Fibroblast of lung (primary cell): Measurements from ENCODE around the gene SRPK2. TPM values are rescaled to one million over a fixed set of nuclear protein-coding genes. Genes with fewer than 3 reads are reported as not detected.

ENCODE experiments used
- DNase-seq, 2 donors: peaks; one replicate each; pipeline versions ENCODE4 v3.0.0 to v3.0.0-alpha.2; 2010; ENCODE audit warnings: low read depth in 2 of 2
- H2AFZ ChIP-seq: 2 replicates; pipeline ENCODE4 v1.5.1; 2012; ENCODE audit warnings: low read length, control low read depth, inconsistent platforms
- H3K27ac ChIP-seq: 2 replicates; pipeline ENCODE4 v1.5.1; 2011; ENCODE audit warnings: low read length, control low read depth; ENCODE audit not compliant: insufficient read depth
- H3K27me3 ChIP-seq: 2 replicates; pipeline ENCODE4 v1.5.1; 2011; ENCODE audit warnings: mild to moderate bottlenecking, low read length; ENCODE audit not compliant: control insufficient read depth, insufficient read depth
- H3K36me3 ChIP-seq: 2 replicates; pipeline ENCODE4 v1.5.1; 2011; ENCODE audit warnings: low read length; ENCODE audit not compliant: control insufficient read depth, insufficient read depth
- H3K4me1 ChIP-seq: 2 replicates; pipeline ENCODE4 v1.5.1; 2011; ENCODE audit warnings: low read length; ENCODE audit not compliant: control insufficient read depth, insufficient read depth; ENCODE audit errors: extremely low read depth
- H3K4me2 ChIP-seq: 2 replicates; pipeline ENCODE4 v1.5.1; 2011; ENCODE audit warnings: low read length, control low read depth; ENCODE audit not compliant: insufficient read depth; ENCODE audit errors: extremely low read depth
- H3K4me3 ChIP-seq, 4 experiments: fragments of 200-600 bp in 1 of 4; sonication (generic) in 1 of 4; replicated peaks in 1 of 4; 2 replicates each; pipeline ENCODE4 v1.5.1; 2011 to 2016; ENCODE audit warnings: low read length in 4 of 4, low read depth in 3 of 4, mild to moderate bottlenecking in 3 of 4, control low read depth in 2 of 4, inconsistent platforms in 1 of 4, mixed read lengths in 1 of 4; ENCODE audit not compliant: insufficient read depth in 1 of 4; ENCODE audit errors: control extremely low read depth in 1 of 4
- H3K79me2 ChIP-seq: 2 replicates; pipeline ENCODE4 v1.5.1; 2012; ENCODE audit warnings: mild to moderate bottlenecking, low read length, inconsistent platforms; ENCODE audit not compliant: control insufficient read depth, insufficient read depth
- H3K9ac ChIP-seq: 2 replicates; pipeline ENCODE4 v1.5.1; 2011; ENCODE audit warnings: mild to moderate bottlenecking, low read length, control low read depth; ENCODE audit not compliant: insufficient read depth
- H3K9me3 ChIP-seq: 2 replicates; pipeline ENCODE4 v1.5.1; 2012; ENCODE audit warnings: low read depth, low read length; ENCODE audit not compliant: control insufficient read depth, insufficient read depth
- H4K20me1 ChIP-seq: 2 replicates; pipeline ENCODE4 v1.5.1; 2011; ENCODE audit warnings: low read length; ENCODE audit not compliant: control insufficient read depth, insufficient read depth; ENCODE audit errors: extremely low read depth
- EZH2 ChIP-seq: IDR thresholded peaks from 2 replicates; pipeline ENCODE4 v1.5.1; 2012; ENCODE audit warnings: low read length, control low read depth, mild to moderate bottlenecking; ENCODE audit errors: missing control alignments
- polyA plus RNA-seq, 2 donors: library from polyadenylated mRNA; depleted of rRNA in 1 of 2; stranded (reverse) in 1 of 2; unstranded in 1 of 2; fragments of >200 nt; gene quantifications; 2 replicates each; pipeline ENCODE4 v1.2.1, GENCODE V29; 2011 to 2012; ENCODE audit warnings: missing spikeins in 1 of 2
- total RNA-seq: library from RNA; depleted of rRNA; stranded (reverse); fragments of >200 nt; gene quantifications from 2 replicates; pipeline ENCODE4 v1.2.1, GENCODE V29; 2014
- TF ChIP-seq, protein P1 (sequence below), 2 donors: IDR thresholded peaks in 1 of 2; conservative IDR thresholded peaks in 1 of 2; 1 replicate in 1 of 2; 2 replicates in 1 of 2; pipeline ENCODE4 v1.5.1; 2011 to 2012; ENCODE audit warnings: low read length in 2 of 2, control low read depth in 1 of 2, inconsistent platforms in 1 of 2, low read depth in 1 of 2, mild to moderate bottlenecking in 1 of 2

Gene SRPK2
- total and polyA plus RNA-seq, 2 donors (not counting 1 experiment from before 2014, with no cell fraction given), result 27.8 to 61.8 TPM

DNA sequence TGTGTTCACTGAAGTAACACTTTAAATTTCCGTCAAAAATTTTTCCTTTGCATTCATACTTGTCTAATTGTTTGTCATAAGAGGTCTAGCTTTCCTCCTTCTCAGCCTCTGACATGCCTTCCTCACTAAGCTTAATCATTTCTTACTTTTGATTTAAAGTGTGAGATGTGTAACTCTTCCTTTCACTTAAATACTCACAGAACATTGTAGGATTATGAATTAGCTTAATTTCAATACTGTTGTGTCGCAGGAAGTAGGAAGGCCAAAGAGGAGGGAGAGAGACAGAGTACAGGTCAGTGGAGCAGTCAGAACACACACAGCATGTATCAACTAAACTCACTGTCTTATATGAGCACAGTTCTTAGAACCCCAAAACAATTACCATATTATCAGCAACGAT lies 99.0 kb downstream of the SRPK2 start:
- peaks cover 2% of the 10 kb centered on the region for H3K79me2 ChIP-seq

DNA sequence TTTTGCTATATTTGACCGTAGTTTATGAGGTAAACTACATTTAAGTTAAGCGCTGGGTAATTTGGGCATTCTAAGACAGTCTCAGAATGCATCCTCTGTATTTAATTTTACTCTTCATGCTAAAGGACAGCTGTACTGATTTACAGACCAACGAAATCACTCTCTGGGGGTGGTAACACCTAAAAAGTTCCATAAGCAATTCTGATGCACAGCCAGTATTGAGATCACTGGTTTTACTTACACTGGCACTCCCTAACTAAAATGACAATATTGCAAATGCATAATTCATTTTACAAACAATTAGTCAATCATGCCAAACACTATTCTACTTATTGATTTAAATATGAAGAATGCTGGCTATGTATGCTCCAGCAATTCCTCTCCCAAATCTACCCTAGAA lies 102.3 kb downstream of the SRPK2 start:
- Histone ChIP-seq H4K20me1 (no peaks in the 10 kb centered on the region), H3K79me2 (peaks cover 10% of the 10 kb centered on the region), H3K27ac (no peak overlapping the region), H3K9me3 (no peaks in the 10 kb centered on the region), H2AFZ (no peak overlapping the region), H3K27me3 (no peaks in the 10 kb centered on the region), H3K4me2 (no peak overlapping the region), H3K4me3 (no peak overlapping the region), H3K4me1 (no peaks in the 10 kb centered on the region), H3K36me3 (no peaks in the 10 kb centered on the region), H3K9ac (no peak overlapping the region)
- TF ChIP-seq EZH2, result no peak
- TF ChIP-seq, protein P1, sequence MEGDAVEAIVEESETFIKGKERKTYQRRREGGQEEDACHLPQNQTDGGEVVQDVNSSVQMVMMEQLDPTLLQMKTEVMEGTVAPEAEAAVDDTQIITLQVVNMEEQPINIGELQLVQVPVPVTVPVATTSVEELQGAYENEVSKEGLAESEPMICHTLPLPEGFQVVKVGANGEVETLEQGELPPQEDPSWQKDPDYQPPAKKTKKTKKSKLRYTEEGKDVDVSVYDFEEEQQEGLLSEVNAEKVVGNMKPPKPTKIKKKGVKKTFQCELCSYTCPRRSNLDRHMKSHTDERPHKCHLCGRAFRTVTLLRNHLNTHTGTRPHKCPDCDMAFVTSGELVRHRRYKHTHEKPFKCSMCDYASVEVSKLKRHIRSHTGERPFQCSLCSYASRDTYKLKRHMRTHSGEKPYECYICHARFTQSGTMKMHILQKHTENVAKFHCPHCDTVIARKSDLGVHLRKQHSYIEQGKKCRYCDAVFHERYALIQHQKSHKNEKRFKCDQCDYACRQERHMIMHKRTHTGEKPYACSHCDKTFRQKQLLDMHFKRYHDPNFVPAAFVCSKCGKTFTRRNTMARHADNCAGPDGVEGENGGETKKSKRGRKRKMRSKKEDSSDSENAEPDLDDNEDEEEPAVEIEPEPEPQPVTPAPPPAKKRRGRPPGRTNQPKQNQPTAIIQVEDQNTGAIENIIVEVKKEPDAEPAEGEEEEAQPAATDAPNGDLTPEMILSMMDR (conservative IDR thresholded peaks at IDR 0.05 in 1 of 2, IDR thresholded peaks at IDR 0.05 in 1 of 2; ENCODE audit: low read depth in 1 of 2, low read length in 2 of 2), result no peak
- no peak for DNase-seq

More for the DNA sequence above, 99.0 kb downstream of the SRPK2 start:
- Histone ChIP-seq H4K20me1 (no peaks in the 10 kb centered on the region), H3K27ac (no peak overlapping the region), H3K9me3 (no peaks in the 10 kb centered on the region), H2AFZ (no peak overlapping the region), H3K9ac (no peak overlapping the region), H3K4me1 (no peaks in the 10 kb centered on the region), H3K36me3 (no peaks in the 10 kb centered on the region), H3K27me3 (no peaks in the 10 kb centered on the region), H3K4me2 (no peak overlapping the region), H3K4me3 (no peak overlapping the region)
- no peak for TF ChIP-seq EZH2
- TF ChIP-seq, protein P1 (conservative IDR thresholded peaks at IDR 0.05 in 1 of 2, IDR thresholded peaks at IDR 0.05 in 1 of 2; ENCODE audit: low read depth in 1 of 2, low read length in 2 of 2), result no peak
- DNase-seq, result no peak

DNA sequence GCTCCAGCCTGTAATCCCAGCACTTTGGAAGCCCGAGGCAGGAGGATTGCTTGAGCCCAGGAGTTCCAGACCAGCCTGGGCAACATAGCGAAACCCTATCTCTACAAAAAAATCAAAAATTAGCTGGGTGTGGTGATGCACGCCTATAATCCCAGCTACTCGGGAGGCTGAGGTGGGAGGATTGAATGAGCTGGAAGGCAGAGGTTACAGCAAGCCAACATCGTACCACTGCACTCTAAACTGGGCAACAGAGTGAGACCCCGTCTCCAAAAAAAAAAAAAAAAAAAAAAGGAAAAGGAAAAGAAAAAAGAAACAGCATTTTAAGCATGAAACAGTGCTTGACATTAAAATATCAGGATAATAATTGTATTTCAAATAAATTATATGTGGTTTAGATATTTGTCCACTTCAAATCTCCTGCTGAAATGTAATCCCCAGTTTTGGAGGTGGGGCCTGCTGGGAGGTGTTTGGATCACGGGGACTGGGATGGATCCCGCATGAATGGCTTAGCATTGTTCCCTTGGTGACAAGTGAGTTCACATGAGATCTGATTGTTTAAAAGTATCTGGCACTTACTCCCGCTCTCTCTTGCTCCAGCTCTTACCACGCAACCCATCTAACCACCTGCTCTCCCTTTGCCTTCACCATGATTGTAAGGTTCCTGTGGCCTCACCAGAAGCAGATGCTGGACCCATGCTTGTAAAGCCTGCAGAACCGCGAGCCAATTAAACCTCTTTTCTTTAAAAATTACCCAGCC lies 103.4 kb downstream of the SRPK2 start:
- H3K27me3 ChIP-seq, result no peaks in the 10 kb centered on the region
- peaks cover 10% of the 10 kb centered on the region for H3K79me2 ChIP-seq
- no peak overlapping the region for H3K27ac ChIP-seq
- H3K4me3 ChIP-seq, result no peak overlapping the region
- no peak overlapping the region for H3K4me2 ChIP-seq
- DNase-seq, result no peak
- H3K9me3 ChIP-seq, result no peaks in the 10 kb centered on the region
- no peaks in the 10 kb centered on the region for H3K4me1 ChIP-seq
- H4K20me1 ChIP-seq, result no peaks in the 10 kb centered on the region
- H3K9ac ChIP-seq, result no peak overlapping the region
- no peak overlapping the region for H2AFZ ChIP-seq
- H3K36me3 ChIP-seq, result no peaks in the 10 kb centered on the region
- TF ChIP-seq, protein P1 (conservative IDR thresholded peaks at IDR 0.05 in 1 of 2, IDR thresholded peaks at IDR 0.05 in 1 of 2; ENCODE audit: low read depth in 1 of 2, low read length in 2 of 2), result no peak
- no peak for TF ChIP-seq EZH2
